GM12878 (cell line): ENCODE measurements around the gene GOLGA2. TPM values are rescaled to one million over a fixed set of nuclear protein-coding genes. Genes with fewer than 3 reads are reported as not detected.

Experiments used
- FOXK2 ChIP-seq: fragments of 450-650 bp; IDR thresholded peaks from 2 replicates; pipeline ENCODE4 v1.6.1; 2017; ENCODE audit warnings: mild to moderate bottlenecking, moderate library complexity
- IRF4 ChIP-seq: IDR thresholded peaks from 2 replicates; pipeline ENCODE4 v1.6.1; 2011; ENCODE audit warnings: low read depth, low read length
- NBN ChIP-seq: fragments of 450-650 bp; IDR thresholded peaks from 2 replicates; pipeline ENCODE4 v1.6.1; 2016
- POLR2AphosphoS5 ChIP-seq: IDR thresholded peaks from 2 replicates; pipeline ENCODE4 v1.6.1; 2011; ENCODE audit warnings: mild to moderate bottlenecking, low read length, inconsistent platforms
- microRNA counts: library from miRNA; unstranded; fragments of <30 nt; microRNA quantifications from one replicate; lab custom pipeline; 2016
- microRNA-seq: library from miRNA; unstranded; fragments of <30 nt; microRNA quantifications from one replicate; pipeline ENCODE4, GENCODE V29; 2018
- polyA plus RNA-seq, 11 experiments: library from polyadenylated mRNA; depleted of rRNA in 4 of 11; unstranded in 6 of 11; stranded (reverse) in 5 of 11; fragments of >200 nt; fragmentation: Nextera tagmentation in 4 of 11; fragmentation: Illumina TruSeq in 1 of 11; extraction: Ambion mirVana in 4 of 11; extraction: Trizol in 1 of 11; gene quantifications; 1 replicate in 1 of 11; 2 replicates in 10 of 11; pipeline versions ENCODE4 v1.2.1 to v1.2.3, GENCODE V29; 2011 to 2016; ENCODE audit warnings: inconsistent platforms in 2 of 11, missing spikeins in 2 of 11, low read depth in 1 of 11
- small RNA-seq: library from RNA; depleted of rRNA; stranded (forward); fragments of <200 nt; gene quantifications from one replicate; pipeline ENCODE3, GENCODE V24; 2014
- total RNA-seq, 4 experiments: library from RNA; depleted of rRNA in 3 of 4; stranded (reverse); fragments of >200 nt in 3 of 4; fragmentation: Illumina TruSeq in 1 of 4; extraction: Trizol in 1 of 4; gene quantifications; 2 replicates each; pipeline versions ENCODE4 v1.2.1 to v1.2.3, GENCODE V29; 2013 to 2021

GOLGA2 gene
- total and polyA plus RNA-seq, 10 of the 15 experiments (the other 5 are each of a cell fraction or from before 2014, with no cell fraction given) = 5.9 to 32.6 (median 19.7) TPM

- no peak for TF ChIP-seq POLR2AphosphoS5
- TF ChIP-seq IRF4 = no peak
- no peak for TF ChIP-seq NBN
- TF ChIP-seq FOXK2 = no peak
These were observed 69.3 kb downstream of the GOLGA2 start (continued) for GRCh38 chr9:128206484-128206883.

MicroRNAs encoded within 50 kb of the gene (microRNA counts, 767-probe panel; counts per million panel counts)
- microRNA hsa-miR-199b-5p (lab: Ali Mortazavi, UCI) = 55.3 counts per million
- microRNA hsa-miR-3154 (lab: Ali Mortazavi, UCI) = 1,512 counts per million, percentile 58 among the panel's probes with 10 or more counts

Small RNAs within 50 kb of the gene (microRNA-seq; reads per million reads assigned to microRNA genes)
- 1.5 reads per million for gene MIR199B
- not detected for gene MIR3154

Small RNAs within 50 kb of the gene (small RNA-seq; reads per million reads assigned to genes)
- gene MIR199B (1.5 reads per million, percentile 50 among the genes with 10 or more reads in this experiment), gene MIR3154 (not detected)

Other genes with a start within 250 kb of the GOLGA2 start
Only the 7 nearest of the 15 such genes appear.
- 24.1 and 27.6 TPM in 2 replicates for gene CIZ1, start 84.4 kb downstream of the GOLGA2 start, total RNA-seq (2014; rRNA removed)
- 13.9 and 16.3 TPM in 2 replicates for gene CIZ1, start 84.4 kb downstream of the GOLGA2 start, total RNA-seq (2014; rRNA removed; fragmentation: Illumina TruSeq; extraction: Trizol)
- 90.3 and 91.6 TPM in 2 replicates for gene CIZ1, start 84.4 kb downstream of the GOLGA2 start, total RNA-seq (2021)
- 15.8 and 30.3 TPM in 2 replicates for gene CIZ1, start 84.4 kb downstream of the GOLGA2 start, polyA plus RNA-seq (2011; rRNA removed)
- gene CIZ1, start 84.4 kb downstream of the GOLGA2 start, polyA plus RNA-seq (2014; fragmentation: Illumina TruSeq; extraction: Trizol) = 43.0 and 58.7 TPM in 2 replicates
- 1 to 10 TPM; 1.8 to 5.0 TPM for gene CIZ1, start 84.4 kb downstream of the GOLGA2 start, polyA plus RNA-seq (2014; fragmentation: Nextera tagmentation; extraction: Ambion mirVana)
- gene CIZ1, start 84.4 kb downstream of the GOLGA2 start, polyA plus RNA-seq (2014; rRNA removed) = 40.6 and 49.2 TPM in 2 replicates
- gene CIZ1, start 84.4 kb downstream of the GOLGA2 start, polyA plus RNA-seq (2016; fragmentation: Nextera tagmentation; extraction: Ambion mirVana) = 10 to 100 TPM; 57.9 to 62.3 TPM
- gene DNM1, start 72.6 kb downstream of the GOLGA2 start, total RNA-seq (2014; rRNA removed) = 0.06 TPM in 1 of 2 replicates, not detected in the other
- gene DNM1, start 72.6 kb downstream of the GOLGA2 start, total RNA-seq (2014; rRNA removed; fragmentation: Illumina TruSeq; extraction: Trizol) = not detected in 2 replicates
- 0.21 and 0.67 TPM in 2 replicates for gene DNM1, start 72.6 kb downstream of the GOLGA2 start, total RNA-seq (2021)
- 0.06 and 0.19 TPM in 2 replicates for gene DNM1, start 72.6 kb downstream of the GOLGA2 start, polyA plus RNA-seq (2011; rRNA removed)
- 0.07 TPM in 1 of 2 replicates, not detected in the other for gene DNM1, start 72.6 kb downstream of the GOLGA2 start, polyA plus RNA-seq (2014; fragmentation: Illumina TruSeq; extraction: Trizol)
- gene DNM1, start 72.6 kb downstream of the GOLGA2 start, polyA plus RNA-seq (2014; fragmentation: Nextera tagmentation; extraction: Ambion mirVana) = not detected
- gene DNM1, start 72.6 kb downstream of the GOLGA2 start, polyA plus RNA-seq (2014; rRNA removed) = 0.18 and 0.29 TPM in 2 replicates
- under 1 TPM; 0.09 to 0.28 TPM for gene DNM1, start 72.6 kb downstream of the GOLGA2 start, polyA plus RNA-seq (2016; fragmentation: Nextera tagmentation; extraction: Ambion mirVana)
- gene SWI5, start 269 bp upstream of the GOLGA2 start, total RNA-seq (2014; rRNA removed) = 16.9 and 21.9 TPM in 2 replicates
- 15.2 and 16.8 TPM in 2 replicates for gene SWI5, start 269 bp upstream of the GOLGA2 start, total RNA-seq (2014; rRNA removed; fragmentation: Illumina TruSeq; extraction: Trizol)
- gene SWI5, start 269 bp upstream of the GOLGA2 start, total RNA-seq (2021) = 13.3 and 15.9 TPM in 2 replicates
- gene SWI5, start 269 bp upstream of the GOLGA2 start, polyA plus RNA-seq (2011; rRNA removed) = 18.3 and 22.4 TPM in 2 replicates
- 14.2 and 15.8 TPM in 2 replicates for gene SWI5, start 269 bp upstream of the GOLGA2 start, polyA plus RNA-seq (2014; fragmentation: Illumina TruSeq; extraction: Trizol)
- gene SWI5, start 269 bp upstream of the GOLGA2 start, polyA plus RNA-seq (2014; fragmentation: Nextera tagmentation; extraction: Ambion mirVana) = 10 to 100 TPM; 14.8 to 19.3 TPM
- 22.0 and 23.9 TPM in 2 replicates for gene SWI5, start 269 bp upstream of the GOLGA2 start, polyA plus RNA-seq (2014; rRNA removed)
- 10 to 100 TPM; 31.4 to 36.2 TPM for gene SWI5, start 269 bp upstream of the GOLGA2 start, polyA plus RNA-seq (2016; fragmentation: Nextera tagmentation; extraction: Ambion mirVana)
- 38.5 and 38.9 TPM in 2 replicates for gene TRUB2, start 46.4 kb upstream of the GOLGA2 start, total RNA-seq (2014; rRNA removed)
- 26.5 and 27.6 TPM in 2 replicates for gene TRUB2, start 46.4 kb upstream of the GOLGA2 start, total RNA-seq (2014; rRNA removed; fragmentation: Illumina TruSeq; extraction: Trizol)
- 43.2 TPM in 2 replicates for gene TRUB2, start 46.4 kb upstream of the GOLGA2 start, total RNA-seq (2021)
- gene TRUB2, start 46.4 kb upstream of the GOLGA2 start, polyA plus RNA-seq (2011; rRNA removed) = 20.4 and 32.4 TPM in 2 replicates
- gene TRUB2, start 46.4 kb upstream of the GOLGA2 start, polyA plus RNA-seq (2014; fragmentation: Illumina TruSeq; extraction: Trizol) = 25.5 and 40.5 TPM in 2 replicates
- gene TRUB2, start 46.4 kb upstream of the GOLGA2 start, polyA plus RNA-seq (2014; fragmentation: Nextera tagmentation; extraction: Ambion mirVana) = 1 to 10 TPM; 2.8 to 5.5 TPM
- gene TRUB2, start 46.4 kb upstream of the GOLGA2 start, polyA plus RNA-seq (2014; rRNA removed) = 35.4 and 38.8 TPM in 2 replicates
- gene TRUB2, start 46.4 kb upstream of the GOLGA2 start, polyA plus RNA-seq (2016; fragmentation: Nextera tagmentation; extraction: Ambion mirVana) = 10 to 100 TPM; 64.9 to 70.5 TPM
- gene COQ4, start 46.8 kb upstream of the GOLGA2 start, total RNA-seq (2014; rRNA removed) = 57.6 and 64.1 TPM in 2 replicates
- 22.7 and 23.7 TPM in 2 replicates for gene COQ4, start 46.8 kb upstream of the GOLGA2 start, total RNA-seq (2014; rRNA removed; fragmentation: Illumina TruSeq; extraction: Trizol)
- 39.3 and 39.4 TPM in 2 replicates for gene COQ4, start 46.8 kb upstream of the GOLGA2 start, total RNA-seq (2021)
- 23.7 and 37.9 TPM in 2 replicates for gene COQ4, start 46.8 kb upstream of the GOLGA2 start, polyA plus RNA-seq (2011; rRNA removed)
- 12.4 and 23.9 TPM in 2 replicates for gene COQ4, start 46.8 kb upstream of the GOLGA2 start, polyA plus RNA-seq (2014; fragmentation: Illumina TruSeq; extraction: Trizol)
- 1 to 10 TPM; 3.8 to 9.1 TPM for gene COQ4, start 46.8 kb upstream of the GOLGA2 start, polyA plus RNA-seq (2014; fragmentation: Nextera tagmentation; extraction: Ambion mirVana)
- gene COQ4, start 46.8 kb upstream of the GOLGA2 start, polyA plus RNA-seq (2014; rRNA removed) = 61.6 and 62.2 TPM in 2 replicates
- gene COQ4, start 46.8 kb upstream of the GOLGA2 start, polyA plus RNA-seq (2016; fragmentation: Nextera tagmentation; extraction: Ambion mirVana) = 10 to 100 TPM; 60.5 to 61.1 TPM
- gene SLC27A4, start 64.5 kb upstream of the GOLGA2 start, total RNA-seq (2014; rRNA removed) = 9.8 and 14.0 TPM in 2 replicates
- 4.2 and 5.8 TPM in 2 replicates for gene SLC27A4, start 64.5 kb upstream of the GOLGA2 start, total RNA-seq (2014; rRNA removed; fragmentation: Illumina TruSeq; extraction: Trizol)
- 13.5 and 13.9 TPM in 2 replicates for gene SLC27A4, start 64.5 kb upstream of the GOLGA2 start, total RNA-seq (2021)
- gene SLC27A4, start 64.5 kb upstream of the GOLGA2 start, polyA plus RNA-seq (2011; rRNA removed) = 1.5 and 4.4 TPM in 2 replicates
- gene SLC27A4, start 64.5 kb upstream of the GOLGA2 start, polyA plus RNA-seq (2014; fragmentation: Illumina TruSeq; extraction: Trizol) = 2.0 and 5.5 TPM in 2 replicates
- 1 to 10 TPM in 1 of 2 experiments, under 1 TPM in 1; 0.13 to 1.1 TPM for gene SLC27A4, start 64.5 kb upstream of the GOLGA2 start, polyA plus RNA-seq (2014; fragmentation: Nextera tagmentation; extraction: Ambion mirVana)
- gene SLC27A4, start 64.5 kb upstream of the GOLGA2 start, polyA plus RNA-seq (2014; rRNA removed) = 9.4 and 12.9 TPM in 2 replicates
- 10 to 100 TPM in 1 of 2 experiments, 1 to 10 TPM in 1; 9.4 to 12.1 TPM for gene SLC27A4, start 64.5 kb upstream of the GOLGA2 start, polyA plus RNA-seq (2016; fragmentation: Nextera tagmentation; extraction: Ambion mirVana)
- gene URM1, start 95.4 kb upstream of the GOLGA2 start, total RNA-seq (2014; rRNA removed) = 55.9 and 62.0 TPM in 2 replicates
- gene URM1, start 95.4 kb upstream of the GOLGA2 start, total RNA-seq (2014; rRNA removed; fragmentation: Illumina TruSeq; extraction: Trizol) = 27.8 and 31.4 TPM in 2 replicates
- gene URM1, start 95.4 kb upstream of the GOLGA2 start, total RNA-seq (2021) = 75.3 and 77.7 TPM in 2 replicates
- gene URM1, start 95.4 kb upstream of the GOLGA2 start, polyA plus RNA-seq (2011; rRNA removed) = 31.2 and 54.5 TPM in 2 replicates
- gene URM1, start 95.4 kb upstream of the GOLGA2 start, polyA plus RNA-seq (2014; fragmentation: Illumina TruSeq; extraction: Trizol) = 30.4 and 72.5 TPM in 2 replicates
- 10 to 100 TPM in 1 of 2 experiments, 1 to 10 TPM in 1; 7.9 to 14.1 TPM for gene URM1, start 95.4 kb upstream of the GOLGA2 start, polyA plus RNA-seq (2014; fragmentation: Nextera tagmentation; extraction: Ambion mirVana)
- gene URM1, start 95.4 kb upstream of the GOLGA2 start, polyA plus RNA-seq (2014; rRNA removed) = 75.8 and 76.2 TPM in 2 replicates
- 10 to 100 TPM; 65.3 to 68.7 TPM for gene URM1, start 95.4 kb upstream of the GOLGA2 start, polyA plus RNA-seq (2016; fragmentation: Nextera tagmentation; extraction: Ambion mirVana)